GM06990 (cell line): ENCODE results near the gene RNASE13.

Experiments
- DNase-seq: peaks from one replicate; pipeline ENCODE4 v3.0.0-alpha.2; 2011; ENCODE audit not compliant: insufficient read length; ENCODE audit errors: extremely low read depth
- H3K27me3 ChIP-seq: replicated peaks from 2 replicates; pipeline ENCODE4 v1.6.0; 2011; ENCODE audit warnings: low read length; ENCODE audit not compliant: control insufficient read depth, insufficient read depth
- H3K36me3 ChIP-seq: 2 replicates; pipeline ENCODE4 v1.5.1; 2011; ENCODE audit warnings: low read length; ENCODE audit not compliant: control insufficient read depth, insufficient read depth
- H3K4me3 ChIP-seq: replicated peaks from 2 replicates; pipeline ENCODE4 v1.5.1; 2011; ENCODE audit warnings: low read depth, mild to moderate bottlenecking, control low read depth, low read length
- TF ChIP-seq, protein P1 (sequence below): IDR thresholded peaks from 2 replicates; pipeline ENCODE4 v1.5.1; 2011; ENCODE audit warnings: low read length, control low read depth, mild to moderate bottlenecking, inconsistent platforms; ENCODE audit not compliant: insufficient read depth, poor library complexity, severe bottlenecking

The RNASE13 gene

DNA sequence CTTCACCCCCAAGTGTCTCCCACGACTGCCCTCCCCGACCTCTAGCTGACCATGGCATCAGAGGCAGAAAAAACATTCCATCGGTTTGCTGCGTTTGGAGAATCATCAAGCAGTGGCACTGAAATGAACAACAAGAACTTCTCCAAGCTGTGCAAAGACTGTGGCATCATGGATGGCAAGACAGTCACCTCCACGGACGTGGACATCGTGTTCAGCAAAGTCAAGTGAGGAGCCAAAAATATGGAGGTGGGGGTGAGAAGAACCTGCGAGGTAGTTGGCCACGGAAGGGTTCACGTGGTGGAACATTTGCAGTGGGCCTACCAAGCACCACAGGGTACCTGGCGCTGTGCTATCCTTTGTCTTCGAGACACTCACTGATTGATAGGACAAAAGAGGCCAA is 4.1 kb downstream of the RNASE13 start:
- Histone ChIP-seq H3K27me3 (peaks cover 6% of the 10 kb centered on the region; the same call in 1 of the 2 replicates), H3K36me3 (no peaks in the 10 kb centered on the region), H3K4me3 (no peak overlapping the region)
- TF ChIP-seq, protein P1, sequence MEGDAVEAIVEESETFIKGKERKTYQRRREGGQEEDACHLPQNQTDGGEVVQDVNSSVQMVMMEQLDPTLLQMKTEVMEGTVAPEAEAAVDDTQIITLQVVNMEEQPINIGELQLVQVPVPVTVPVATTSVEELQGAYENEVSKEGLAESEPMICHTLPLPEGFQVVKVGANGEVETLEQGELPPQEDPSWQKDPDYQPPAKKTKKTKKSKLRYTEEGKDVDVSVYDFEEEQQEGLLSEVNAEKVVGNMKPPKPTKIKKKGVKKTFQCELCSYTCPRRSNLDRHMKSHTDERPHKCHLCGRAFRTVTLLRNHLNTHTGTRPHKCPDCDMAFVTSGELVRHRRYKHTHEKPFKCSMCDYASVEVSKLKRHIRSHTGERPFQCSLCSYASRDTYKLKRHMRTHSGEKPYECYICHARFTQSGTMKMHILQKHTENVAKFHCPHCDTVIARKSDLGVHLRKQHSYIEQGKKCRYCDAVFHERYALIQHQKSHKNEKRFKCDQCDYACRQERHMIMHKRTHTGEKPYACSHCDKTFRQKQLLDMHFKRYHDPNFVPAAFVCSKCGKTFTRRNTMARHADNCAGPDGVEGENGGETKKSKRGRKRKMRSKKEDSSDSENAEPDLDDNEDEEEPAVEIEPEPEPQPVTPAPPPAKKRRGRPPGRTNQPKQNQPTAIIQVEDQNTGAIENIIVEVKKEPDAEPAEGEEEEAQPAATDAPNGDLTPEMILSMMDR, result no peak
- no peak for DNase-seq

DNA sequence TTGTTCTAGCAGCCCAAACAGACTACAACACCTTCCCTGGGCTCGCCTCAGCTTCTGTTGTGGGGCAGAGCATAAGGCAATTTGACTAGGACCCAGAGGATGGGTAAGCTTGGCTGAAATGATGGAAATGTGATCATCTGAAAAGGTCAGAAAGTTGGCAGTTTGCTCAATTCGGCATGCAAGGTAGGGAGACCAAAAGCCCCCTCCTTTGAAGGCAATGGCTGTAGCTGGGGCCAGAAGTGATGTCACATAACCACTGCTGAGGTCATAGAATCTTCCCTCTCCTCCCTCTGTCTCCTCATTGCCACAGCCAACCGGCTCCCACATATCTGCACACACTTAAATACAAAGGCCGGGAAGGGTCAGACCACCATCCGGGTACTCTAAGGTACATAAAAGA is 4.7 kb downstream of the RNASE13 start, which contains the start of gene TPPP2:
TSS of gene TPPP2 (plus strand) at position 301 of the 400 bp plus-strand sequence. CDS start 365 bp downstream, outside the sequence.
- no peak within 1 kb of the TSS for H3K4me3 ChIP-seq
- no peaks in the 10 kb centered on the region for H3K36me3 ChIP-seq
- DNase-seq, result no peak
- TF ChIP-seq, protein P1, result no peak
- H3K27me3 ChIP-seq, result peaks cover 6% of the 10 kb centered on the region; the same call in 1 of the 2 replicates

DNA sequence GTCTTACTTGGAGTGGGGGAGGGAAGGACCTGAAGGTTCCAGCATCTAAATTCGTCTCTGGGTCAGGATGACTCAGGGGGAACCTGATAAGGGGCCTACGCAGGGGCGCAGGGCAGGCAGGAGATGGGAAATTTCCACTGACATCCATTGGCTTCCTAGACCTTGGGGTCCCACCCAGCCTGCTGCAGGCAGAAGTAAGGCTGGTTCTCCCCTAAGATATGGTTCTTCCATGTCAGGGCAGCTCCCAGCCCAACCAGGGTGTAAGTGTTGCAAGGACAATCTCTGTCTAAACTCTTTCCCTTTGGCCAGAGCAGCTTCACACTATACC is 7.7 kb downstream of the RNASE13 start:
- TF ChIP-seq, protein P1, result no peak
- H3K27me3 ChIP-seq, result peaks cover 7% of the 10 kb centered on the region
- H3K4me3 ChIP-seq, result no peak overlapping the region
- DNase-seq, result no peak
- H3K36me3 ChIP-seq, result no peaks in the 10 kb centered on the region

DNA sequence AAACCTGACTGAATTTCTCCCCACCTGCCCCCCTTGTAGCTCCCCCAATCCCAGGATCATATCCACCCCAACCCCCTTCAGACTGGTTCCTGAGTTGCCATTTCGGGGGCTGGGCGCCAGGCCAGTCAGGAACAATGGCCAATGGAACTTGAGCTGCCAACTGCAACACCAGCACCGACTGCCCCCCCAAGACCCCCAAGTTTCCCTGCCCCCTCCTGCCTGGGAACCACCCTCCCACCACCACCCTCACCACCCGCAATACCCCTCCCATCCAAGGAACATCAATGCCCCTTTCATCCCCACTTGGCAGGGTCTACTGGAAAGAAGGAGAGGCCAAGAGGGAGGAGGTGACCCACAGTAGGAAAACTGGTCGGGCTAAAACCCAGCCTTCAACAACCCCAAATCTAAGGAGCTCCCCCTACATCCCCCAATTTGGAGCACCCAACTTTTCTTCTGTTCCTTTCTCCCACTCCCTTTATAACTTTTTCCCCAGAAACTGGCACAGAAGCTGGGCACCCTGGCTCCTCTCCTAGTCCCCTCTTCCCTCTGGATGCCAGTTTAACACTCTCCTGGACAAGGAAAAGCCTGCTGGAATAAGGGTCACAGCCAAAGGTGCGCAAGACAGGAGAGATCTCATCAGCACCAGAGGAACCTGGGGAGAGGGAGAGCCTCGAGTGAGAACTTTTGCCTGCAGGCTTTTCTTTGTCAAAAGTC is 8.2 kb downstream of the RNASE13 start:
- no peak for DNase-seq
- Histone ChIP-seq H3K4me3 (no peak overlapping the region), H3K36me3 (no peaks in the 10 kb centered on the region), H3K27me3 (peaks cover 7% of the 10 kb centered on the region)
- TF ChIP-seq, protein P1, result no peak

DNA sequence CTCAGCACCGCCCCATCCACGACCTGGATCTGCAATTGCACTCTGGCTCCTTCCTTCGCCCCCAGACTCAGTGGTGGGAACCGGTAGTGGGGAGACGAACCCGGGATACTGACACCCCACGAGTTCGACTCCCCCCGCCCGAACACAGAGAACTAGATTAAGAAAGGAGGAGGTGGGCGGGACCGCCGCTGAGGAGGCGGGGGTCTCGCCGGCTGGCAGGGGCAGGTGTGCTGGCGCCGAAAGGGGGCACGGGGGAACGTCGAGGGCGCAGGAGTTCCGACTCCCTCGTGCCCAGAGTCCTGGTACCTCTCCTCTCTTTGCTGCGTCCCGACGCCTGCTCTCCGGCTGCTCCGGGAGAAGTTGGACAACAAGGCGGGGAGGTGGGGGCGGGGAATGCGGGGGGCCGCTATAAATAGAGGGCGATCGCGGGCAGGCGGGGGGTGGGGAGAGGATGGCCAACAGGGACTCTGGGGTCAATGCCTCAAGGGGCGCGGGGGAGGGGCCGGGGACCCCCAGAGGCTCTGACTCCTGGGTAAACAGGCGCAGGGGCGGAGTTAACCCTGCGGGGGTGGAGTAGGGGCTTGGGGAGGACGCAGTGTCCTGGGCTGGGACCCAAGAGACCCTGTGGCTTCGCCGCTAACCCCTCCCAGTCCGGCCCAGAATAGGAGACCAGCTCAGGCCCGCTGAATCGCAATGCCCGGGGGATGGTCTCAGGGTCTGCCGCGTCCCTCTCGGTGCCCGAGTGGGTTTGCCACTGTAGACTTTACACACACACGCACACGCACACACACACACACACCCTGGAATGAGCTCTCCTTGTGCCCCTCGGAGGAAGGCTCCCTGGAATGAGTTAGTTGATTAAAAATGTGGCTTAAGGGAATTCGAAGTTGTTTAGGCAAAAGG is 9.0 kb downstream of the RNASE13 start:
- H3K4me3 ChIP-seq, result no peak overlapping the region
- H3K27me3 ChIP-seq, result peaks cover 7% of the 10 kb centered on the region
- TF ChIP-seq, protein P1, result no peak

More for the DNA sequence above, 9.0 kb downstream of the RNASE13 start:
- DNase-seq, result no peak
- H3K36me3 ChIP-seq, result no peaks in the 10 kb centered on the region
